Stomach (tissue), 19 donors: ENCODE results near the gene GFPT2. TPM values are rescaled to one million over a fixed set of nuclear protein-coding genes. Genes with fewer than 3 reads are reported as not detected.

Experiments used
- DNase-seq, 2 donors: peaks; one replicate each; pipeline versions ENCODE4 v3.0.0 to v3.0.0-alpha.2; 2013 to 2019
- H3K27ac ChIP-seq, 5 donors: fragments of 200-600 bp in 4 of 5; sonication (generic) in 4 of 5; one replicate each; pipeline ENCODE4 v1.5.1; 2013 to 2019; ENCODE audit warnings: mild to moderate bottlenecking in 1 of 5, moderate library complexity in 1 of 5
- H3K27me3 ChIP-seq, 3 donors: fragments of 200-600 bp; sonication (generic); one replicate each; pipeline ENCODE4 v1.5.1; 2017 to 2019; ENCODE audit warnings: mixed run types in 1 of 3
- H3K36me3 ChIP-seq, 4 donors: fragments of 200-600 bp; sonication (generic); 1 replicate in 3 of 4; 2 replicates in 1 of 4; pipeline ENCODE4 v1.5.1; 2016 to 2019
- H3K4me1 ChIP-seq, 4 donors: fragments of 200-600 bp; sonication (generic); one replicate each; pipeline ENCODE4 v1.5.1; 2016 to 2019
- H3K4me3 ChIP-seq, 4 donors: fragments of 200-600 bp; sonication (generic) in 3 of 4; one replicate each; pipeline ENCODE4 v1.5.1; 2016 to 2019; ENCODE audit warnings: mild to moderate bottlenecking in 1 of 4
- H3K9me3 ChIP-seq, 4 donors: fragments of 200-600 bp; sonication (generic); one replicate each; pipeline ENCODE4 v1.5.1; 2016 to 2019
- EP300 ChIP-seq: sonication (generic); formaldehyde crosslinking; IDR thresholded peaks from one replicate; pipeline ENCODE4 v1.6.1; 2017; ENCODE audit warnings: antibody characterized with exemption
- POLR2A ChIP-seq, 4 donors: fragments of 450-650 bp; IDR thresholded peaks; one replicate each; pipeline ENCODE4 v1.6.1; 2016; ENCODE audit warnings: antibody characterized with exemption in 4 of 4, control low read depth in 2 of 4, mild to moderate bottlenecking in 1 of 4, moderate library complexity in 1 of 4
- POLR2AphosphoS5 ChIP-seq, 3 donors: sonication (generic); formaldehyde crosslinking; IDR thresholded peaks; one replicate each; pipeline ENCODE4 v1.6.1; 2016; ENCODE audit warnings: antibody characterized with exemption in 3 of 3
- WGBS, 5 donors: extraction: QIAGEN DNeasy Blood & Tissue Kit in 3 of 5; methylation state at CpG; one replicate each; pipeline versions ENCODE4 v1.1.5 to v1.1.7; 2013 to 2018; 5-methylcytosine and 5-hydroxymethylcytosine counted together
- intact Hi-C: fragments of 100-400 bp; cut with DNase I; formaldehyde crosslinking; loops from one replicate; pipeline ENCODE4 v1.15.1; 2023; ENCODE audit warnings: low total_unique reads
- long read RNA-seq, 10 donors: transcript quantifications; one replicate each; lab custom pipeline, GENCODE V29; 2026
- polyA plus RNA-seq, 3 donors: library from polyadenylated mRNA; stranded (reverse); fragments of 200-250 nt; gene quantifications; one replicate each; pipeline ENCODE4 v1.2.3, GENCODE V29; 2013
- total RNA-seq, 5 donors: library from RNA; depleted of rRNA; stranded (reverse); fragments of >200 nt; gene quantifications; one replicate each; pipeline versions ENCODE4 v1.1.0 to v1.2.3, GENCODE V29; 2014 to 2016
- TF ChIP-seq, protein P1 (sequence below), 7 experiments: fragments of 450-650 bp in 4 of 7; fragments of 200-600 bp in 3 of 7; sonication (generic) in 3 of 7; IDR thresholded peaks; one replicate each; pipeline ENCODE4 v1.5.1; 2016 to 2019; ENCODE audit warnings: antibody characterized with exemption in 7 of 7, control low read depth in 2 of 7, mild to moderate bottlenecking in 1 of 7
- donor health status: healthy with polysubstance abuse.
- donor health status: Bipolar disorder and iron deficiency.
- donor health status: healthy.

GFPT2 gene
- total RNA-seq = 10 to 100 TPM in 4 of 5 donors, 1 to 10 TPM in 1; 3.5 to 54.5 (median 19.8) TPM
- polyA plus RNA-seq = 1 to 10 TPM; 3.5 to 4.7 (median 4.3) TPM
- long read RNA-seq, donor 1 = 0 reads
- long read RNA-seq, donor 2 = 0 reads
- long read RNA-seq, donor 3 = 0 reads
- long read RNA-seq, donor 4 = 0 reads
- long read RNA-seq, donor 5, partial matches to known transcripts = 0 of 1 reads
- long read RNA-seq, donor 5, other reads (novel, unspliced or antisense) = 0 of 1 reads
- long read RNA-seq, donor 6 = 0 reads
- long read RNA-seq, donor 7, partial matches to known transcripts = 0 of 1 reads
- long read RNA-seq, donor 7, other reads (novel, unspliced or antisense) = 0 of 1 reads
- long read RNA-seq, donor 8 = 0 reads
- long read RNA-seq, donor 9, partial matches to known transcripts = 0 of 1 reads
- long read RNA-seq, donor 9, other reads (novel, unspliced or antisense) = 0 of 1 reads
- long read RNA-seq, donor 10 = 0 reads

- peak; percentile 71 to 93 for DNase-seq
- Histone ChIP-seq H3K9me3 (no peaks in the 10 kb centered on the region), H3K4me3 (peak within 1 kb of the TSS; percentile 68 to 75 (median 70)), H3K36me3 (no peaks in the 10 kb centered on the region), H3K27me3 (peaks cover 0 to 53% (median 38%) of the 10 kb centered on the region in 3 donors), H3K27ac (peak within 1 kb of the TSS; percentile 25 to 86 (median 77)), H3K4me1 (peaks cover 15 to 36% (median 26%) of the 10 kb centered on the region in 4 donors)
- intact Hi-C loops = no loop called here
- 0 to 2% (median 1%) methylated on average over 29 to 102 of the region's 106 CpGs for WGBS, 5 donors
- TF ChIP-seq EP300 = no peak
- TF ChIP-seq POLR2AphosphoS5 (IDR thresholded peaks at IDR 0.05) = peak in 1 of 3 donors; percentile 36
- no peak for TF ChIP-seq POLR2A (IDR thresholded peaks at IDR 0.05)
- TF ChIP-seq, protein P1, sequence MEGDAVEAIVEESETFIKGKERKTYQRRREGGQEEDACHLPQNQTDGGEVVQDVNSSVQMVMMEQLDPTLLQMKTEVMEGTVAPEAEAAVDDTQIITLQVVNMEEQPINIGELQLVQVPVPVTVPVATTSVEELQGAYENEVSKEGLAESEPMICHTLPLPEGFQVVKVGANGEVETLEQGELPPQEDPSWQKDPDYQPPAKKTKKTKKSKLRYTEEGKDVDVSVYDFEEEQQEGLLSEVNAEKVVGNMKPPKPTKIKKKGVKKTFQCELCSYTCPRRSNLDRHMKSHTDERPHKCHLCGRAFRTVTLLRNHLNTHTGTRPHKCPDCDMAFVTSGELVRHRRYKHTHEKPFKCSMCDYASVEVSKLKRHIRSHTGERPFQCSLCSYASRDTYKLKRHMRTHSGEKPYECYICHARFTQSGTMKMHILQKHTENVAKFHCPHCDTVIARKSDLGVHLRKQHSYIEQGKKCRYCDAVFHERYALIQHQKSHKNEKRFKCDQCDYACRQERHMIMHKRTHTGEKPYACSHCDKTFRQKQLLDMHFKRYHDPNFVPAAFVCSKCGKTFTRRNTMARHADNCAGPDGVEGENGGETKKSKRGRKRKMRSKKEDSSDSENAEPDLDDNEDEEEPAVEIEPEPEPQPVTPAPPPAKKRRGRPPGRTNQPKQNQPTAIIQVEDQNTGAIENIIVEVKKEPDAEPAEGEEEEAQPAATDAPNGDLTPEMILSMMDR (IDR thresholded peaks at IDR 0.05) = no peak
Measured at GRCh38 chr5:180353048-180353979, at the start of gene GFPT2. TSS of gene GFPT2 (minus strand) at chr5:180353336. CDS start at chr5:180353217, 119 bp downstream.

- Histone ChIP-seq H3K36me3 (no peaks in the 10 kb centered on the region), H3K4me3 (no peak overlapping the region), H3K9me3 (peaks cover 0 to 14% (median 7%) of the 10 kb centered on the region in 4 donors), H3K4me1 (no peaks in the 10 kb centered on the region), H3K27ac (no peak overlapping the region), H3K27me3 (no peaks in the 10 kb centered on the region)
- no peak for TF ChIP-seq POLR2AphosphoS5 (IDR thresholded peaks at IDR 0.05)
- no peak for TF ChIP-seq EP300
- no peak for TF ChIP-seq POLR2A (IDR thresholded peaks at IDR 0.05)
- TF ChIP-seq, protein P1 (IDR thresholded peaks at IDR 0.05) = no peak
- intact Hi-C loops = no loop called here
- WGBS, 5 donors = 87 to 94% (median 92%) methylated on average over 13 of the region's 13 CpGs
- DNase-seq = no peak
Measured at GRCh38 chr5:180402716-180403115, 49.6 kb upstream of the GFPT2 start.

DNA sequence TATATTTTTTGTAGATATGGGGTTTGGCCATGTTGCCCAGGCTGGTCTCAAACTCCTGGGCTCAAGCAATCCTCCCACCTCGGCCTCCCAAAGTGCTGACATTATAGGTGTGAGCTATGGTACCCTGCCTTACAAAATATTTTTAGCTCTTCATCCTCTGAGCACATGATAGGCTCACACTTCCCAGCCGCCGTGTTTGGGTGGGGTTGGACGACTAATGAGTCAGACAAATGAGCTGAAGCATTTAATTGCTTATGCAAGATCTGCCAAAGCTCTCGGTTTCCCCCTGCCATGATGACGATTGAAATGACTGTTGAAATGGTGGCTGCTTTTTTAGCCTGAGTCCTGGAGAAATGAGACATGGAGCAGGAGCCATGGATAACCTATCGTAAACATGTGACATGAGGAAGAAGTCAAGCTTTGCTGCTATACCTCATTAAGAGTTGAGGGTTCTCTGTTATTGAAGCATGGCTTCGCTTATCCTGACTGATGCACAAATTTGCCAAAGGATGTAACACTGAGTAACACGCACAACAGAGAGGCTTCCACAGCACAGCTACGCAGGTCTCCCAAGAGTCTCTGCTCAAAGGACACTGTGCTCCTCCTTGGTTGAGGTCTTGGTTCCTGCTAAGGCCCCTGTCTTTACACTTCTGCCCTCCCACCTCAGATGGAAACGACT, 48.2 kb upstream of the GFPT2 start:
- WGBS, 5 donors = 84 to 93% (median 88%) methylated on average over 11 of the region's 11 CpGs
- intact Hi-C loops = no loop called here
- TF ChIP-seq EP300 = no peak
- TF ChIP-seq POLR2AphosphoS5 (IDR thresholded peaks at IDR 0.05) = no peak
- TF ChIP-seq, protein P1 (IDR thresholded peaks at IDR 0.05) = no peak
- no peak for TF ChIP-seq POLR2A (IDR thresholded peaks at IDR 0.05)
- Histone ChIP-seq H3K27me3 (no peaks in the 10 kb centered on the region), H3K9me3 (peaks cover 0 to 14% (median 7%) of the 10 kb centered on the region in 4 donors), H3K4me1 (no peaks in the 10 kb centered on the region), H3K4me3 (no peak overlapping the region), H3K27ac (no peak overlapping the region), H3K36me3 (no peaks in the 10 kb centered on the region)
- no peak for DNase-seq

DNA sequence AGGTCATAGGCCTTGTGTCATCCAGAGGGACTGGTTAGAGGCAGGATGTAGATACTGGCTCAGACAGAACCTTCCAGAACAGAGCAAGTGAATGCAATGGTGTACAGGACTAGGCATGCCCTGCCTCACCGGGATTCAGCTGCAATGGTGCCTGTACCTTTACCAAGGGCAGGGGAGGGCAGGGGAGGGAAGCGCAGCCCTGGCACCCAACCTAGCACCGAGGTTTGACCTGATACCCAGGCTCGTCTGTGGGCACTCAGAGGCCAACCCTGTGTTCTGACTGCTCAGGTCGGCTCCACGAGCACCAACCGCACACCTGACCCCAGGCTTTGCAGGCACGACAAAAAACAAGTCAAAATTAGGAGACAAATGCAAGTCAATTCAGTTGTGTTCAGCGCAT, 47.3 kb upstream of the GFPT2 start:
- WGBS, 5 donors = 76 to 86% (median 79%) methylated on average over 7 to 9 of the region's 9 CpGs

More for the DNA sequence above, 47.3 kb upstream of the GFPT2 start:
- Histone ChIP-seq H3K9me3 (peaks cover 0 to 14% (median 7%) of the 10 kb centered on the region in 4 donors), H3K27me3 (no peaks in the 10 kb centered on the region), H3K27ac (no peak overlapping the region), H3K36me3 (no peaks in the 10 kb centered on the region), H3K4me1 (no peaks in the 10 kb centered on the region), H3K4me3 (no peak overlapping the region)
- no peak for DNase-seq
- intact Hi-C loops = no loop called here
- TF ChIP-seq POLR2A (IDR thresholded peaks at IDR 0.05) = no peak
- TF ChIP-seq, protein P1 (IDR thresholded peaks at IDR 0.05) = no peak
- no peak for TF ChIP-seq POLR2AphosphoS5 (IDR thresholded peaks at IDR 0.05)
- no peak for TF ChIP-seq EP300
